ENCODE measurements around the gene IGSF6.
"Not testable (repeated sequence)": the region's sequence is repeated elsewhere in the genome, so short reads cannot be mapped to it uniquely, and the experiment has no call there.

DNA sequence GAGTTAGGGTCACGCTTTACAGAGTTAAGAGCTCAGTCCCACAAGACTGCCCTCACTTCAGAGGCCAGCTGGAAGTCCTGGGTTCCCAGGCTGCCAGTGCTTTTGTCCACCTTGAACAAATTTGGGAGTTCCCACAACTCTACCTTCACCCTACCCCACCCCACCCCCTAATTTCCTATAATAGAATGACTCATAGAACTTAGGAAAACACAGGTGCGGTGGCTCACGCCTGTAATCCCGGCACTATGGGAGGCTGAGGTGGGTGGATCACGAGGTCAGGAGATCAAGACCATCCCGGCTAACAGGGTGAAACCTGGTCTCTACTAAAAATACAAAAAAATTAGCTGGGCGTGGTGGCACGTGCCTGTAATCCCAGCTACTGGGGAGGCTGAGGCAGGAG lies 46.6 kb downstream of the IGSF6 start:
- TF ChIP-seq, protein P1, sequence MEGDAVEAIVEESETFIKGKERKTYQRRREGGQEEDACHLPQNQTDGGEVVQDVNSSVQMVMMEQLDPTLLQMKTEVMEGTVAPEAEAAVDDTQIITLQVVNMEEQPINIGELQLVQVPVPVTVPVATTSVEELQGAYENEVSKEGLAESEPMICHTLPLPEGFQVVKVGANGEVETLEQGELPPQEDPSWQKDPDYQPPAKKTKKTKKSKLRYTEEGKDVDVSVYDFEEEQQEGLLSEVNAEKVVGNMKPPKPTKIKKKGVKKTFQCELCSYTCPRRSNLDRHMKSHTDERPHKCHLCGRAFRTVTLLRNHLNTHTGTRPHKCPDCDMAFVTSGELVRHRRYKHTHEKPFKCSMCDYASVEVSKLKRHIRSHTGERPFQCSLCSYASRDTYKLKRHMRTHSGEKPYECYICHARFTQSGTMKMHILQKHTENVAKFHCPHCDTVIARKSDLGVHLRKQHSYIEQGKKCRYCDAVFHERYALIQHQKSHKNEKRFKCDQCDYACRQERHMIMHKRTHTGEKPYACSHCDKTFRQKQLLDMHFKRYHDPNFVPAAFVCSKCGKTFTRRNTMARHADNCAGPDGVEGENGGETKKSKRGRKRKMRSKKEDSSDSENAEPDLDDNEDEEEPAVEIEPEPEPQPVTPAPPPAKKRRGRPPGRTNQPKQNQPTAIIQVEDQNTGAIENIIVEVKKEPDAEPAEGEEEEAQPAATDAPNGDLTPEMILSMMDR (IDR thresholded peaks at IDR 0.05): not testable (repeated sequence)
- not testable (repeated sequence) for TF ChIP-seq POLR2AphosphoS5 (IDR thresholded peaks at IDR 0.05; ENCODE audit: low read depth, low read length)

Measured in Panc1 (cell line).